Epithelial cell of proximal tubule (primary cell): ENCODE measurements around the gene KRTAP10-11. TPM values are rescaled to one million over a fixed set of nuclear protein-coding genes. Genes with fewer than 3 reads are reported as not detected.
"Not testable (repeated sequence)": the region's sequence is repeated elsewhere in the genome, so short reads cannot be mapped to it uniquely, and the experiment has no call there.

ENCODE experiments used
- DNase-seq: peaks from one replicate; pipeline ENCODE4 v3.0.0-alpha.2; 2011; ENCODE audit warnings: low read depth
- H3K4me3 ChIP-seq: 2 replicates; pipeline ENCODE4 v1.5.1; 2011; ENCODE audit warnings: low read depth, mild to moderate bottlenecking, low read length
- CTCF ChIP-seq: conservative IDR thresholded peaks from 2 replicates; pipeline ENCODE4 v1.5.1; 2012; ENCODE audit warnings: low read depth, mild to moderate bottlenecking, low read length
- total RNA-seq: library from RNA; depleted of rRNA; stranded (reverse); fragments of >200 nt; gene quantifications from 2 replicates; pipeline ENCODE4 v1.2.3, GENCODE V29; 2015

The KRTAP10-11 gene
- total RNA-seq, 1 donor from 2014 or later: not detected

GRCh38 chr21:44653656-44654575, 7.7 kb downstream of the KRTAP10-11 start:
- no peak overlapping the region for H3K4me3 ChIP-seq
- TF ChIP-seq CTCF: no peak
- no peak for DNase-seq

- TF ChIP-seq CTCF: no peak
- DNase-seq: no peak
- H3K4me3 ChIP-seq: no peak within 1 kb of the TSS
These were observed 8.5 kb downstream of the KRTAP10-11 start, which contains the start of gene KRTAP12-4 for GRCh38 chr21:44654576-44655175. TSS of gene KRTAP12-4 (minus strand) at chr21:44654659. CDS start at chr21:44654614, 45 bp downstream.

- TF ChIP-seq CTCF: no peak
- H3K4me3 ChIP-seq: no peak overlapping the region
- no peak for DNase-seq
These were observed 10.7 kb downstream of the KRTAP10-11 start for GRCh38 chr21:44656868-44657267.

- no peak within 1 kb of the TSS for H3K4me3 ChIP-seq
- DNase-seq: no peak
- TF ChIP-seq CTCF: no peak
These were observed 11.7 kb downstream of the KRTAP10-11 start, which contains the start of gene KRTAP12-3 for GRCh38 chr21:44657635-44658540. TSS of gene KRTAP12-3 (plus strand) at chr21:44657932. CDS start at chr21:44657980, 48 bp downstream.

- H3K4me3 ChIP-seq: no peak overlapping the region
- DNase-seq: no peak
- no peak for TF ChIP-seq CTCF
These were observed 12.3 kb downstream of the KRTAP10-11 start for GRCh38 chr21:44658541-44658910.

GRCh38 chr21:44658913-44659595, 12.8 kb downstream of the KRTAP10-11 start:
- H3K4me3 ChIP-seq: no peak overlapping the region
- no peak for TF ChIP-seq CTCF
- DNase-seq: no peak

- not testable (repeated sequence) for DNase-seq, H3K4me3 ChIP-seq
These were observed 15.4 kb downstream of the KRTAP10-11 start for GRCh38 chr21:44661567-44661966.
